Mucosa of gallbladder (tissue), 1 donor: ENCODE results near the gene PTPRN2. TPM values are rescaled to one million over a fixed set of nuclear protein-coding genes. Genes with fewer than 3 reads are reported as not detected.
"Not testable (repeated sequence)": the region's sequence is repeated elsewhere in the genome, so short reads cannot be mapped to it uniquely, and the experiment has no call there.

ENCODE experiments used
- DNase-seq: peaks from one replicate; pipeline ENCODE4 v3.0.0-alpha.2; 2020; ENCODE audit warnings: low spot score
- total RNA-seq: library from RNA; stranded (reverse); gene quantifications from one replicate; pipeline ENCODE4 v1.2.1, GENCODE V29; 2021
- donor health status: DM: no; HTN: no; CAD: no.

PTPRN2 gene
- total RNA-seq, 1 donor from 2014 or later: 11.9 TPM

- no peak for DNase-seq
Measured at GRCh38 chr7:158279539-158280447, 307.8 kb downstream of the PTPRN2 start.

GRCh38 chr7:158278745-158279320 is 308.8 kb downstream of the PTPRN2 start:
- no peak for DNase-seq

DNA sequence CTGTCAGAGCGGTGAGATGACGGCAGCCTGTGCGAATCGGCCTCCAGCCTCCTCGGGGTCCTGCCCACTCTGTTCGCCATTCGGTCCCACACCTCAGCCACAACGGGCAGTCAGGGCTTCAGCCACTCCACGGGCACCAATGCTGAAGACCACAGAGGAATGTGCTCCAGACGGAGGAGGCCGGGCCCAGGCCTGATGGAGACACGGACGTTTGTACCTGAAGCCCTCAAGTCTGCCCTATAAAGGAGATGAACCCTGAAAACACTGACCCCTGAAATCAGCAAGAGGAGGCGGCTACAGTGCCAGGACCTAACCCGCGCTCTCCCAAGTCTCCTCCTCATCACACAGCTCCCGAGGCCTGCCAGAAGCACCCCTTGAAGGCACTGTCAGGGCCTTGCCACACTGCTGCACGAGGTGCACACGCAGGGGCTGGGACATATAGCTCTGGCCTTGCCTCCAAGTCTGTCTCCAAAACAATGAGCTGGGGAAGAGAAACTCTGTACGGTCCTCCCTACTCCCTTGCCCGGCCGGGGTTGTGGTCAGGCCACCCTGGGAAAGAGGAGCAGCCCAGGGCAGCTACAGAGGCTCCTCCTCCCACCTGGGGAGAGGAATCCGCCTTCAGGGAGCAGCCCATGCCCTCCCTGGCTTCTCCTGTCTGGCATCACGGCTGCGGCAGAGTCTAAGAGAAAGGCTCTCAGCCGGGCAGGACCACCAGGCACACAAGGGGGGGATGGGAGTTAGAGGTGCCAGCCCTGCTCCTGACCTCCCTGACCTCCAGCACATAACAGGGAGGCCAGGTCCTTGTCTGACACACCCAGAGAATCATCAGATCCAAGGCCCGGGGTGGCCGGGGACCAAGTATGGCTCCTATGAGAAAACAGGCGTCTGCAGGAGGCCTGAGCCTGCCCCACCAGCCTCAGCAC is 310.1 kb downstream of the PTPRN2 start:
- no peak for DNase-seq

- DNase-seq: no peak
Measured at GRCh38 chr7:158276414-158277218, 311.0 kb downstream of the PTPRN2 start.

- no peak for DNase-seq
Measured at GRCh38 chr7:158275711-158276413, 311.8 kb downstream of the PTPRN2 start.

- no peak for DNase-seq
Measured at GRCh38 chr7:158274996-158275395, 312.6 kb downstream of the PTPRN2 start.

GRCh38 chr7:158274404-158274811 is 313.2 kb downstream of the PTPRN2 start:
- DNase-seq: no peak

DNA sequence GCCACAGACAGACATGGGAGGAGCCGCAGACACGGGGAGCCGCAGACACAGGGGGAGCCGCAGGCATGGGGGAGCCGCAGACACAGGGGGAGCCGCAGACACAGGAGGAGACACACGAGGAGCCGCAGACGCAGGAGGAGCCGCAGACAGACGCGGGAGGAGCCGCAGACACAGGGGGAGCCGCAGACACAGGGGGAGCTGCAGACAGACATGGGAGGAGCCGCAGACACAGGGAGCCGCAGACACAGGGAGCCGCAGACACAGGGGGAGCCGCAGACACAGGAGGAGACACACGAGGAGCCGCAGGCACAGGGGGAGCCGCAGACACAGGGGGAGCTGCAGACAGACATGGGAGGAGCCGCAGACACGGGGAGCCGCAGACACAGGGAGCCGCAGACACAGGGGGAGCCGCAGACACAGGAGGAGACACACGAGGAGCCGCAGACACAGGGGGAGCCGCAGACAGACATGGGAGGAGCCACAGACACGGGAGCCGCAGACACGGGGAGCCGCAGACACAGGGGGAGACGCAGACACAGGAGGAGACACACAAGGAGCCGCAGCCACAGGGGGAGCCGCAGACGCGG is 313.8 kb downstream of the PTPRN2 start:
- not testable (repeated sequence) for DNase-seq

- no peak for DNase-seq
Measured at GRCh38 chr7:158273138-158273651, 314.4 kb downstream of the PTPRN2 start.

- DNase-seq: no peak
Measured at GRCh38 chr7:158272509-158273137, 315.0 kb downstream of the PTPRN2 start.

- no peak for DNase-seq
Measured at GRCh38 chr7:158272091-158272490, 315.5 kb downstream of the PTPRN2 start.

DNA sequence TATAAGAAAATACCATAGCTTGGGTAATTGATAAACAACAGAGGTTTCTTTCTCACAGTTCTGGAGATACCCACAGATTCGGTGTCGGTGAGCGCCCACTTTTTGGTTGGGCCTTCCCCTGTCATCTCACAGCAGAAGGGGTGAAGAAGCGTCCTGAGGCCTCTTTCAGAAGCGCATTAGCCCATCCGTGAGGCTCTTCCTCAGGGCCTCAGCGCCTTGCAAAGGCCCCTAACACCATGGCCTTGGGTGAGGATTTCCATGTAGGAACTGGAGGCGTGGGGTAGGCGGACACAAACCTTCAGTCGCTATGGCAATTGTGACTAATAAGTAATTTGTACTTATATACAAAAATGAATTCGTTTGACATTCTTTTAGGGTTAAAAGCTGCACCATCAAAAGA is 316.0 kb downstream of the PTPRN2 start:
- DNase-seq: no peak

DNA sequence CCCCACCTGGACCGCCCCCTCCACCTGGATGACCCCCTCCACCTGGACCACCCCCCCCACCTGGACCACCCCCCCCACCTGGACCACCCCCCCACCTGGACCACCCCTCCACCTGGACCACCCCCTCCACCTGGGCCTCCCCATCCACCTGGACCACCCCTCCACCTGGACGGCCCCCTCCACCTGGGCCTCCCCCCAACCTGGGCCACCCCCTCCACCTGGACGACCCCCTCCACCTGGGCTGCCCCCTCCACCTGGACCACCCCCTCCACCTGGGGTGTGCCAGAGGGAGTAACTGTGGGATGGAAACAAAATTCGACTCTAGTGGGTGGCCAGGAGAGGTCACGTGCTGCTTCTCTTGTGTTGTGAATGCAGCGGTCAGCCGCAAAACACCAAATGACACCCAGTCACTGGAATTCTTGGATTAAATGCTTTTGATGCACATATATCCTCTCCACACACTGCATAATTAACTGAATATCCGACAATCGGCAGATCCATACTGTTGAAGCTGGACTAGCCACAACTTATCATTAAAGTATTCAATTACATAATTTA is 316.7 kb downstream of the PTPRN2 start:
- no peak for DNase-seq

DNA sequence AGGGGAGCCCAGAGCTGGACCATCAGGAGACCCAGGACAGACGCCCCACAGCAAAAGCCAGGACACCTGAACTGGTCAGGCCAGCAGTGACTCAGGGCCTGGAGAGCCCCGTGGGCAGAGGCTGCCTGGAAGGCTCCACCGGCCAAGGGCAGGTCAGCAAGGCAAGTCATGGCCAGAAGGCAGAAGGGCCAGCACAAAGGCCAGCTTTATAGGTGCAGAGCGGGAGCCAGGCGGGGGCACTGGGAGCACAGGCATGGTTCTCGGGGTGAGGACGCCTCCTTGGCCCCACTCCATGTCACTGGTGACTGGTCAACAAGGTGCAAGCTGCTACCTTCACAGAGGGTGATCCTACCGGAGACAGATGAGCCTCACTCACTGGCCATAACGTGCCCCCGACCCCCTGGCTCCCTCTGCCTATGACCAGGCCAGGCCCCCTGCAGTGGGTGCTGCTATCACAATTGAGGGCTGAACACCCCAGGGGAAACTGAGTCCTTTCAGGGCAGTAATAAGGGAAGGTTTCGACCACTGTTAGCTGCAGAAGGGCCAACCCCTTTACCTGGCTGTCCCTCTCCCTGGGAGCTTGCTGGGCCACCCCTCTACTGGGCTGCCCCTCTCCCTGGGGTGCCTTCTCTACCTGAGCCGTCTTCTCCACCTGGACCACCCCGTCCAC is 317.4 kb downstream of the PTPRN2 start:
- DNase-seq: no peak

- DNase-seq: no peak
Measured at GRCh38 chr7:158268816-158269535, 318.6 kb downstream of the PTPRN2 start.

- DNase-seq: no peak
Measured at GRCh38 chr7:158267742-158268435, 319.7 kb downstream of the PTPRN2 start.
